ENCODE measurements around the gene ATP5ME. TPM values are rescaled to one million over a fixed set of nuclear protein-coding genes. Genes with fewer than 3 reads are reported as not detected.
A peak's percentile ranks its signal among the peaks of the same experiment; 100 is the strongest.

The ATP5ME gene
- total and polyA plus RNA-seq, 8 donors: 88.4 to 318 (median 115) TPM

- DNase-seq (peak in 3 of 6 donors; percentile 55 to 82 (median 57)), FAIRE-seq (no peak), ATAC-seq (no peak)
- Histone ChIP-seq H3K4me3 (no peak overlapping the region), H3K4me1 (peaks cover 0 to 15% (median 12%) of the 10 kb centered on the region in 3 donors), H3K27me3 (no peaks in the 10 kb centered on the region), H3K36me3 (no peaks in the 10 kb centered on the region), H3K9me3 (no peaks in the 10 kb centered on the region), H3K27ac (no peak overlapping the region)
- TF ChIP-seq, protein P1, sequence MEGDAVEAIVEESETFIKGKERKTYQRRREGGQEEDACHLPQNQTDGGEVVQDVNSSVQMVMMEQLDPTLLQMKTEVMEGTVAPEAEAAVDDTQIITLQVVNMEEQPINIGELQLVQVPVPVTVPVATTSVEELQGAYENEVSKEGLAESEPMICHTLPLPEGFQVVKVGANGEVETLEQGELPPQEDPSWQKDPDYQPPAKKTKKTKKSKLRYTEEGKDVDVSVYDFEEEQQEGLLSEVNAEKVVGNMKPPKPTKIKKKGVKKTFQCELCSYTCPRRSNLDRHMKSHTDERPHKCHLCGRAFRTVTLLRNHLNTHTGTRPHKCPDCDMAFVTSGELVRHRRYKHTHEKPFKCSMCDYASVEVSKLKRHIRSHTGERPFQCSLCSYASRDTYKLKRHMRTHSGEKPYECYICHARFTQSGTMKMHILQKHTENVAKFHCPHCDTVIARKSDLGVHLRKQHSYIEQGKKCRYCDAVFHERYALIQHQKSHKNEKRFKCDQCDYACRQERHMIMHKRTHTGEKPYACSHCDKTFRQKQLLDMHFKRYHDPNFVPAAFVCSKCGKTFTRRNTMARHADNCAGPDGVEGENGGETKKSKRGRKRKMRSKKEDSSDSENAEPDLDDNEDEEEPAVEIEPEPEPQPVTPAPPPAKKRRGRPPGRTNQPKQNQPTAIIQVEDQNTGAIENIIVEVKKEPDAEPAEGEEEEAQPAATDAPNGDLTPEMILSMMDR (IDR thresholded peaks at IDR 0.05): no peak
- WGBS, 2 donors: 33 to 45% methylated on average over 26 of the region's 26 CpGs
- intact Hi-C loops (cut with DNase I): no loop called here
Observed at GRCh38 chr4:677431-678293, 3.6 kb upstream of the ATP5ME start.

DNA sequence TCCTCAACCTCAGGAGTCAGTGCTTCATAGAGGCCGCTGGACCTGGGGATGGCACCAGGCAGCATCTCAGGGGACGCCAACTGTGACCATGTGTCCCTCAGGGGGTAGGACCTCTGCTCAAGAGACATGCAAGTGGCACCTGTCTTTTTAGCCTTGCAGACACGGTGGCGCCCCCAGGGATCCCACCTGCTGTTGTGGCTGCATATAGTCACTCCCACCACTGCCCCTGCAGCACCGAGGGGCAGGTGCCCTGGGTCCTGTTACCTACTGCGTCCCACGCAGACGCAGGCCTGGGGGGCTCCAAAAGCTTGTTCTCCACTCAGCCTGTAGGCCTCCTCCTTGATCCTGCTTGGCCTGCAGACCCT is 2.8 kb upstream of the ATP5ME start:
- Histone ChIP-seq H3K4me1 (peaks cover 0 to 15% (median 12%) of the 10 kb centered on the region in 3 donors), H3K27ac (no peak overlapping the region), H3K9me3 (no peaks in the 10 kb centered on the region), H3K27me3 (no peaks in the 10 kb centered on the region), H3K4me3 (no peak overlapping the region), H3K36me3 (peaks cover 0 to 4% (median 0%) of the 10 kb centered on the region in 3 donors)
- intact Hi-C loops (cut with DNase I): no loop called here
- DNase-seq (peak in 1 of 6 donors; percentile 75), FAIRE-seq (no peak), ATAC-seq (no peak)
- TF ChIP-seq, protein P1 (IDR thresholded peaks at IDR 0.05): no peak
- WGBS, 2 donors: 75 to 91% methylated on average over 7 to 8 of the region's 8 CpGs

GRCh38 chr4:675980-676870 is 2.1 kb upstream of the ATP5ME start:
- intact Hi-C loops (cut with DNase I): no loop called here
- H3K4me3 ChIP-seq: no peak overlapping the region
- peaks cover 0 to 8% (median 0%) of the 10 kb centered on the region in 3 donors for H3K36me3 ChIP-seq
- ATAC-seq (no peak), DNase-seq (peak in 2 of 6 donors; percentile 30 to 65), FAIRE-seq (no peak)
- H3K27ac ChIP-seq: no peak overlapping the region
- 65 to 70% methylated on average over 19 of the region's 19 CpGs for WGBS, 2 donors
- H3K9me3 ChIP-seq: no peaks in the 10 kb centered on the region
- H3K4me1 ChIP-seq: peaks cover 0 to 15% (median 12%) of the 10 kb centered on the region in 3 donors
- no peaks in the 10 kb centered on the region for H3K27me3 ChIP-seq
- TF ChIP-seq, protein P1 (IDR thresholded peaks at IDR 0.05): no peak

DNA sequence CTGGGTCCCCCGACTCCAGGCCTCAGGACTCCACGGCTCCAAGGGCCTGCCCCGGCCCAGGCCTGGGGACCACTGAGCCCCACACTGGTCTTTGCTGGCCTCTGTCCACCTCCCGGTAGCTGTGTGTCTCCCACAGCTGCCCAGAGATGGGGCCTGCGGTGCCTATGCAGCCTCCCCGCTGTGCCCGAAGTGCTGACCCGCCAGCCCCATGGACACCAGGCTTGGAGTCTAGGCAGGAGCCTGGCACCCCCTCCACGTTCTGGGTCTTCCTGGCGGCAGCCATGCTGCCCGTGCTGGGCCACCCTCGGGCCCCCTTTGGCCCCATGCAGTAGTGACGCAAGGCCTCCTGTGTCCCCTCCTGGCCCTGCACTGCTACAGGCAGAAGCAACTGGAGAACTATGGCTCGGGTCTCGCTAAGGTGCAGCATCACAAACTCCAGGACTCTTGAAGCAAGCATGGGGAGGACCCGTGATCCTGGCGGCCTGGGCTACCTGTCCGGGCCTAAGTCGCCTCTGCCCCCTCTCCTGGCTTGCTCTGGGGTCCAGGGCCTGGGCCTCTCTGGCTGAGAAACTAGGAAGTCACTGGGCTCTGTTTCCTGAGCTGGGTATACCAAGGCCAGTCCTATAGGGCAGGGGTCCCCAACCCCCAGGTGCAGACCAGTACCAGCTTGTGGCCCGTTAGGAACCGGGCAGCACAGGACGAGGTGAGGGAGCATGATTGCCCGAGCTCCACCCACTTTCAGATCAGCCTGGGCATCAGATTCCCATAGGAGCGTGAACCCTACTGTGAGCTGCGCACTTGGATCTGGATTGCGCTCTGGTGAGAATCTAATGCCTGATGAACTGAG is 1.2 kb upstream of the ATP5ME start:
- DNase-seq (peak in 2 of 6 donors; percentile 67 to 83), FAIRE-seq (no peak), ATAC-seq (peak; percentile 5 to 10 (median 8))
- Histone ChIP-seq H3K36me3 (peaks cover 0 to 8% (median 0%) of the 10 kb centered on the region in 3 donors), H3K4me1 (peaks cover 0 to 15% (median 12%) of the 10 kb centered on the region in 3 donors), H3K27ac (peak overlapping the region in 3 of 4 donors; percentile 85 to 92 (median 85)), H3K27me3 (no peaks in the 10 kb centered on the region), H3K4me3 (peak overlapping the region; percentile 79 to 94 (median 89)), H3K9me3 (no peaks in the 10 kb centered on the region)
- intact Hi-C loops (cut with DNase I): no loop called here
- TF ChIP-seq, protein P1 (IDR thresholded peaks at IDR 0.05): no peak
- 59 to 60% methylated on average over 26 of the region's 26 CpGs for WGBS, 2 donors
